HepG2 (cell line): Measurements from ENCODE around the gene DNAJC10.

ENCODE experiments used
- ZNF274 ChIP-seq: sonication (generic); formaldehyde crosslinking; IDR thresholded peaks from 2 replicates; pipeline ENCODE4 v1.5.1; 2020; ENCODE audit warnings: mild to moderate bottlenecking, missing genetic modification reagents
- ZNF850 ChIP-seq: sonication (generic); formaldehyde crosslinking; conservative IDR thresholded peaks from 2 replicates; pipeline ENCODE4 v1.9.0; 2021; ENCODE audit warnings: mild to moderate bottlenecking, missing genetic modification reagents
- TF ChIP-seq, protein P1 (sequence below): sonication (generic); formaldehyde crosslinking; IDR thresholded peaks from 2 replicates; pipeline ENCODE4 v1.5.0; 2020; ENCODE audit warnings: mild to moderate bottlenecking, missing genetic modification reagents, moderate library complexity
- TF ChIP-seq, protein P2 (sequence below): sonication (generic); formaldehyde crosslinking; IDR thresholded peaks from 2 replicates; pipeline ENCODE4 v1.5.0; 2020; ENCODE audit warnings: missing genetic modification reagents
- TF ChIP-seq, protein P3 (sequence below): sonication (generic); formaldehyde crosslinking; IDR thresholded peaks from 2 replicates; pipeline ENCODE4 v1.5.0; 2020; ENCODE audit warnings: mild to moderate bottlenecking, missing genetic modification reagents, borderline replicate concordance

DNA sequence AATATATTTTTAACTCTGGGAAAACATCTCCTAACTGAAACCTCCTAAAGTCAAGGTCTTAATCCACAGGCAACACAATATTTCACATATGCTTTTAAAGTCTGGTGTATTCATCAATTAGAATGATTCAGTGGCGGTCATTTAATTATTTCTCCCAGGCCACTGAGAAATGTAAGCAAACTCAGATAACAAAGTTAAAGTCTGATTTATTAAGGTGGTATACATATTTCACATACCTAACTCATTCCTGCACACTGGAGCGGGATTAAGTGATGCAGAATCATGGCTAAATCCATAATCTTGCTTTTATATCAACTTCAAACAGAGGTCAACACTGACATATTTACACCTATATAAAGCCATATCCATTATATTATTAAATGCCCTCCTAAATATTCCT is 106.7 kb downstream of the DNAJC10 start:
- TF ChIP-seq, protein P1, sequence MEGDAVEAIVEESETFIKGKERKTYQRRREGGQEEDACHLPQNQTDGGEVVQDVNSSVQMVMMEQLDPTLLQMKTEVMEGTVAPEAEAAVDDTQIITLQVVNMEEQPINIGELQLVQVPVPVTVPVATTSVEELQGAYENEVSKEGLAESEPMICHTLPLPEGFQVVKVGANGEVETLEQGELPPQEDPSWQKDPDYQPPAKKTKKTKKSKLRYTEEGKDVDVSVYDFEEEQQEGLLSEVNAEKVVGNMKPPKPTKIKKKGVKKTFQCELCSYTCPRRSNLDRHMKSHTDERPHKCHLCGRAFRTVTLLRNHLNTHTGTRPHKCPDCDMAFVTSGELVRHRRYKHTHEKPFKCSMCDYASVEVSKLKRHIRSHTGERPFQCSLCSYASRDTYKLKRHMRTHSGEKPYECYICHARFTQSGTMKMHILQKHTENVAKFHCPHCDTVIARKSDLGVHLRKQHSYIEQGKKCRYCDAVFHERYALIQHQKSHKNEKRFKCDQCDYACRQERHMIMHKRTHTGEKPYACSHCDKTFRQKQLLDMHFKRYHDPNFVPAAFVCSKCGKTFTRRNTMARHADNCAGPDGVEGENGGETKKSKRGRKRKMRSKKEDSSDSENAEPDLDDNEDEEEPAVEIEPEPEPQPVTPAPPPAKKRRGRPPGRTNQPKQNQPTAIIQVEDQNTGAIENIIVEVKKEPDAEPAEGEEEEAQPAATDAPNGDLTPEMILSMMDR (CRISPR knock-in tag), result no peak
- TF ChIP-seq, protein P2, sequence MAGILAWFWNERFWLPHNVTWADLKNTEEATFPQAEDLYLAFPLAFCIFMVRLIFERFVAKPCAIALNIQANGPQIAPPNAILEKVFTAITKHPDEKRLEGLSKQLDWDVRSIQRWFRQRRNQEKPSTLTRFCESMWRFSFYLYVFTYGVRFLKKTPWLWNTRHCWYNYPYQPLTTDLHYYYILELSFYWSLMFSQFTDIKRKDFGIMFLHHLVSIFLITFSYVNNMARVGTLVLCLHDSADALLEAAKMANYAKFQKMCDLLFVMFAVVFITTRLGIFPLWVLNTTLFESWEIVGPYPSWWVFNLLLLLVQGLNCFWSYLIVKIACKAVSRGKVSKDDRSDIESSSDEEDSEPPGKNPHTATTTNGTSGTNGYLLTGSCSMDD, result no peak
- TF ChIP-seq ZNF850 (CRISPR knock-in tag) (no peak), ZNF274 (CRISPR knock-in tag) (no peak)
- TF ChIP-seq, protein P3, sequence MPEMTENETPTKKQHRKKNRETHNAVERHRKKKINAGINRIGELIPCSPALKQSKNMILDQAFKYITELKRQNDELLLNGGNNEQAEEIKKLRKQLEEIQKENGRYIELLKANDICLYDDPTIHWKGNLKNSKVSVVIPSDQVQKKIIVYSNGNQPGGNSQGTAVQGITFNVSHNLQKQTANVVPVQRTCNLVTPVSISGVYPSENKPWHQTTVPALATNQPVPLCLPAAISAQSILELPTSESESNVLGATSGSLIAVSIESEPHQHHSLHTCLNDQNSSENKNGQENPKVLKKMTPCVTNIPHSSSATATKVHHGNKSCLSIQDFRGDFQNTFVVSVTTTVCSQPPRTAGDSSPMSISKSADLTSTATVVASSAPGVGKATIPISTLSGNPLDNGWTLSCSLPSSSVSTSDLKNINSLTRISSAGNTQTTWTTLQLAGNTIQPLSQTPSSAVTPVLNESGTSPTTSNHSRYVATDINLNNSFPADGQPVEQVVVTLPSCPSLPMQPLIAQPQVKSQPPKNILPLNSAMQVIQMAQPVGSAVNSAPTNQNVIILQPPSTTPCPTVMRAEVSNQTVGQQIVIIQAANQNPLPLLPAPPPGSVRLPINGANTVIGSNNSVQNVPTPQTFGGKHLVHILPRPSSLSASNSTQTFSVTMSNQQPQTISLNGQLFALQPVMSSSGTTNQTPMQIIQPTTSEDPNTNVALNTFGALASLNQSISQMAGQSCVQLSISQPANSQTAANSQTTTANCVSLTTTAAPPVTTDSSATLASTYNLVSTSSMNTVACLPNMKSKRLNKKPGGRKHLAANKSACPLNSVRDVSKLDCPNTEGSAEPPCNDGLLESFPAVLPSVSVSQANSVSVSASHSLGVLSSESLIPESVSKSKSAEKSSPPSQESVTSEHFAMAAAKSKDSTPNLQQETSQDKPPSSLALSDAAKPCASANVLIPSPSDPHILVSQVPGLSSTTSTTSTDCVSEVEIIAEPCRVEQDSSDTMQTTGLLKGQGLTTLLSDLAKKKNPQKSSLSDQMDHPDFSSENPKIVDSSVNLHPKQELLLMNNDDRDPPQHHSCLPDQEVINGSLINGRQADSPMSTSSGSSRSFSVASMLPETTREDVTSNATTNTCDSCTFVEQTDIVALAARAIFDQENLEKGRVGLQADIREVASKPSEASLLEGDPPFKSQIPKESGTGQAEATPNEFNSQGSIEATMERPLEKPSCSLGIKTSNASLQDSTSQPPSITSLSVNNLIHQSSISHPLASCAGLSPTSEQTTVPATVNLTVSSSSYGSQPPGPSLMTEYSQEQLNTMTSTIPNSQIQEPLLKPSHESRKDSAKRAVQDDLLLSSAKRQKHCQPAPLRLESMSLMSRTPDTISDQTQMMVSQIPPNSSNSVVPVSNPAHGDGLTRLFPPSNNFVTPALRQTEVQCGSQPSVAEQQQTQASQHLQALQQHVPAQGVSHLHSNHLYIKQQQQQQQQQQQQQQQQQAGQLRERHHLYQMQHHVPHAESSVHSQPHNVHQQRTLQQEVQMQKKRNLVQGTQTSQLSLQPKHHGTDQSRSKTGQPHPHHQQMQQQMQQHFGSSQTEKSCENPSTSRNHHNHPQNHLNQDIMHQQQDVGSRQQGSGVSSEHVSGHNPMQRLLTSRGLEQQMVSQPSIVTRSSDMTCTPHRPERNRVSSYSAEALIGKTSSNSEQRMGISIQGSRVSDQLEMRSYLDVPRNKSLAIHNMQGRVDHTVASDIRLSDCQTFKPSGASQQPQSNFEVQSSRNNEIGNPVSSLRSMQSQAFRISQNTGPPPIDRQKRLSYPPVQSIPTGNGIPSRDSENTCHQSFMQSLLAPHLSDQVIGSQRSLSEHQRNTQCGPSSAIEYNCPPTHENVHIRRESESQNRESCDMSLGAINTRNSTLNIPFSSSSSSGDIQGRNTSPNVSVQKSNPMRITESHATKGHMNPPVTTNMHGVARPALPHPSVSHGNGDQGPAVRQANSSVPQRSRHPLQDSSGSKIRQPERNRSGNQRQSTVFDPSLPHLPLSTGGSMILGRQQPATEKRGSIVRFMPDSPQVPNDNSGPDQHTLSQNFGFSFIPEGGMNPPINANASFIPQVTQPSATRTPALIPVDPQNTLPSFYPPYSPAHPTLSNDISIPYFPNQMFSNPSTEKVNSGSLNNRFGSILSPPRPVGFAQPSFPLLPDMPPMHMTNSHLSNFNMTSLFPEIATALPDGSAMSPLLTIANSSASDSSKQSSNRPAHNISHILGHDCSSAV (CRISPR knock-in tag), result no peak
